Measurements from ENCODE around the gene SLC66A2.

SLC66A2 gene

DNA sequence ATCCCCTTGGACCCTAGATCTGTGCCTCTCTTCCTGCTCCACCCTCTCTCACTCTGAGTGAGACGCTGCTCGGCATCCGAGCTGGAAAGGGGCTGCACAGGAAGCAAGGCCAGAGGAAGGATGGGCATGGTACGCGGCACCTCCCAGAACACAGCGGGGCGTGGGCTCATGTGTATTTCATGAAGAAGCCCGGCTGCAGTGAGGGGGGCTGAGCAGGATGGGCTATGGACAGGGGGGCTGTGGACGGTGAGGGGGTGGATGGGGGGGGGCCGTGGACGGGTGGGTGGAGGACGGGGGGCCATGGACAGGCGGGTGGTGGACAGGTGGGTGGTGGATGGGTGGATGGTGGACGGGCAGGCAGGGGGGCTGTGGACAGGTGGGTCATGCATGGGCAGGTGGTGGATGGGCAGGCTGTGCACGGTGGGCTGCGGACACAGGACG, 28.5 kb downstream of the SLC66A2 start:
- no peak overlapping the region for H3K4me3 ChIP-seq (ENCODE audit: low read length)
- DNase-seq (ENCODE audit: low read depth) = no peak
- TF ChIP-seq, protein P1, sequence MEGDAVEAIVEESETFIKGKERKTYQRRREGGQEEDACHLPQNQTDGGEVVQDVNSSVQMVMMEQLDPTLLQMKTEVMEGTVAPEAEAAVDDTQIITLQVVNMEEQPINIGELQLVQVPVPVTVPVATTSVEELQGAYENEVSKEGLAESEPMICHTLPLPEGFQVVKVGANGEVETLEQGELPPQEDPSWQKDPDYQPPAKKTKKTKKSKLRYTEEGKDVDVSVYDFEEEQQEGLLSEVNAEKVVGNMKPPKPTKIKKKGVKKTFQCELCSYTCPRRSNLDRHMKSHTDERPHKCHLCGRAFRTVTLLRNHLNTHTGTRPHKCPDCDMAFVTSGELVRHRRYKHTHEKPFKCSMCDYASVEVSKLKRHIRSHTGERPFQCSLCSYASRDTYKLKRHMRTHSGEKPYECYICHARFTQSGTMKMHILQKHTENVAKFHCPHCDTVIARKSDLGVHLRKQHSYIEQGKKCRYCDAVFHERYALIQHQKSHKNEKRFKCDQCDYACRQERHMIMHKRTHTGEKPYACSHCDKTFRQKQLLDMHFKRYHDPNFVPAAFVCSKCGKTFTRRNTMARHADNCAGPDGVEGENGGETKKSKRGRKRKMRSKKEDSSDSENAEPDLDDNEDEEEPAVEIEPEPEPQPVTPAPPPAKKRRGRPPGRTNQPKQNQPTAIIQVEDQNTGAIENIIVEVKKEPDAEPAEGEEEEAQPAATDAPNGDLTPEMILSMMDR (conservative IDR thresholded peaks at IDR 0.05; ENCODE audit: low read length) = no peak

DNA sequence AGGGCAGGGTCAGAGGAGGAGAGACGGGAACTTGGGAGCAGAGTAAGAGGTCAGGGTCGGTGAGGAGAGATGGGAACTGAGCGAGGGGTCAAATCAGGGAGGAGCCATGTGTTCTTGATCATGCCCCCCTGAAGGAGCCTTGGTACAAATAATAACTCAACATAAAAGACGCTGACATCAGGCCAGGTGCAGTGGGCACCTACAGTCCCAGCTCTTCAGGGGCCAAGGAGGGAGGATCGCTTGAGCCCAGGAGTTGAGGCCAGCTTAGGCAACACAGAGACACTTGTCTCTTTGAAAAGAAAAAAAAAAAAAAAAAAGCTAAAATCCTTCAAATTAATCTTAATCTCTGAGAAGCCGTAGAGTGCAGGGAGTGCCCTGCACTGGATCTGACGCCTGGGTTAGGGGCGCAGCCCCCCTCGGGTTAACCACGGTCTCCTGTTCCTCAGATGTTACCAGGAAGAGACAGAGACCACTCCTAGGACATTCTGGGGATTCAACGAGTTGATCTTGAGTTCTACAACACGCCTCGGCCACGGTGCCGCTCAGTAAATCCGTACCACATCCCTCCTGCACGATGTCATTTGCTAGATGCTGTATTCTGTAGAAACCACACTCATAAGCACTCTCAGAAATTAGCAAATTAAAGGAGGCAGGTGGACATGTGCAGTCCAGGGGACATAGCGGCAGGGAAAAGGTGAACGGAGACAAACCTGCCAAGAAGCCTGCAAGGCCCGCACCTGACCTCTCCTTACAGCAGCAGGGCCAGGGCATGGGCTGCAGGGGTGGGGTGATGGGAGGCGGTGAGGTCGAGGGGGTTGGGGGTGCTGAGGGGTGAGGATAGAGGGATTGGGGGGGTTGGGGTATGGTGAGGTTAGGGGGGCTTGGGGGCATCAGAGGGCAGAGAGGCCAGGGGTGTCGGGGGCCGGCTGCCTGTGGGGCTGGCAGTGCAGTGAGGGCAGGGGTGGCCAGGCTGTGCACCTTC, 29.2 kb downstream of the SLC66A2 start:
- TF ChIP-seq, protein P1 (conservative IDR thresholded peaks at IDR 0.05; ENCODE audit: low read length) = no peak
- no peak for DNase-seq (ENCODE audit: low read depth)
- H3K4me3 ChIP-seq (ENCODE audit: low read length) = no peak overlapping the region

DNA sequence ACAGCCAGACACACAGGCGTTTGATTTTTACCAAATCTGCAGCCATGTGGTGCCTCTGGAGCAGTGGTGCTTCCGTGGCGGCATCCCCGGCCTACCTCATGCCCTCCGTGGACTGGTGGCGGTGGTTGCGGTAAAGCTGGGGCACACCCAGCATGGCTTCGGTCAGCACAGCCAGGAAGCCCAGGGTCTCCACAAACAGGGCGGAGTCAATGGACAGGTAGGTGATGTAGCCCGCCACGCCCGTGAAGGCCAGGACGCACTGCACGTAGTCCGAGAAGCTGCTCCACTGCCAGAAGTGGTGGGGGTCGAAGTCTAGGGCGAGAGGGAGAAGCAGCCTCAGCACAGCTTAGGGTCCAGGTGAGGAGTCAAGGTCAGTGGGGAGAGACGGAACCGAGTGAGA, 32.4 kb downstream of the SLC66A2 start:
- no peak overlapping the region for H3K4me3 ChIP-seq (ENCODE audit: low read length)
- no peak for DNase-seq (ENCODE audit: low read depth)
- TF ChIP-seq, protein P1 (conservative IDR thresholded peaks at IDR 0.05; ENCODE audit: low read length) = no peak

DNA sequence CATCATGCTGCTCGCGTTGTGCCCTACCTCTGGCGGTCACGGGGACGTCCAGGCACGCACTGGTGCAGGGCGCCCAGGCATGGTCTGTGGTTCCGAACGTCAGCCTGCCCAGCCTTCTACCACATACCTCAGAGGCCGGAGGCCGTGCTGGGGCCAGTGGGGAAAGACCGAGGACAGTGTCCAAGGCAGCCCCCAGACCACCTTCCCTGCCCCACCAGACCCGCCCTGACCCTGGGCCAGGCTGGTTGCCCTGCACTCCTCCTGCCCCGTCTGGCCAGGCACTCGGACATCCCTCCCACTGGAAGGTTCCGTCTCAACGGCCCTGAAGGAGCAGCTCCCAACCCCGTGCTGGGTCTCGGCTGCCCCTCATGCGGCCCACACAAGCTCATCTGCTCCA, 32.8 kb downstream of the SLC66A2 start:
- TF ChIP-seq, protein P1 (conservative IDR thresholded peaks at IDR 0.05; ENCODE audit: low read length) = no peak
- DNase-seq (ENCODE audit: low read depth) = no peak
- H3K4me3 ChIP-seq (ENCODE audit: low read length) = no peak overlapping the region

DNA sequence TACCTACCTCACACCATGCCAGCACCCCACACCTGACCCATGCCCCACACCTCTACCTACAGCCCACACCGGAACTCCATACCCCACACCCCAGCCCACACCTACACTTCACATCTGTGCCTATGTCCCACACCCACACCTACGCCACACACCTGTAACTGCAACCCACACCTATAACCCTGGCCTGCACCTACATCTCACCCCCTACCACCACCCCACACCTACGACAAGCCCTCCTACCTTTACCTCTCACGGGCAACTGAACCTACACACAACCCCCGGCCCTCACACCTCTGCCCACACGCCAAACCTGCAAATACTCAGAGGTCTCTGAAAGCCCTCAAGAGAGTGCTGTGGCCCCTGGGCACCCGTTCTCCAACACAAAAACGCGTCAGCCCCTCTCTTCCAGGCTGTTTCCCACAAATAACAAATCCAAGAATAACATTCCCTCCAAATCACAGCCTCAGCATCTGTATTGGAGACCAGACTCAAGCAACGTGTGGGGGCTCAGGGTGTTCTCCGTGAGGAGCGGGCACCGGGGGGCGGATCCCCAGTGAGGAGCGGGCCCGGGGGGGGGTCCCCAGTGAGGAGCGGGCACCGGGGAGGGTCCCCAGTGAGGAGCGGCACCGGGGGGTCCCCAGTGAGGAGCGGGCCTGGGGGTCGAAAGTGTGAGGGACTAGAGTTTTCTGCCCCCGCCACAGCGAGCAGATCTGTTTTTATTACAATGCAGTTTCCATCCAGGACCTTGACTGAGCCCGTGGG, 33.4 kb downstream of the SLC66A2 start:
- TF ChIP-seq, protein P1 (conservative IDR thresholded peaks at IDR 0.05; ENCODE audit: low read length) = no peak
- H3K4me3 ChIP-seq (ENCODE audit: low read length) = no peak overlapping the region
- DNase-seq (ENCODE audit: low read depth) = no peak

DNA sequence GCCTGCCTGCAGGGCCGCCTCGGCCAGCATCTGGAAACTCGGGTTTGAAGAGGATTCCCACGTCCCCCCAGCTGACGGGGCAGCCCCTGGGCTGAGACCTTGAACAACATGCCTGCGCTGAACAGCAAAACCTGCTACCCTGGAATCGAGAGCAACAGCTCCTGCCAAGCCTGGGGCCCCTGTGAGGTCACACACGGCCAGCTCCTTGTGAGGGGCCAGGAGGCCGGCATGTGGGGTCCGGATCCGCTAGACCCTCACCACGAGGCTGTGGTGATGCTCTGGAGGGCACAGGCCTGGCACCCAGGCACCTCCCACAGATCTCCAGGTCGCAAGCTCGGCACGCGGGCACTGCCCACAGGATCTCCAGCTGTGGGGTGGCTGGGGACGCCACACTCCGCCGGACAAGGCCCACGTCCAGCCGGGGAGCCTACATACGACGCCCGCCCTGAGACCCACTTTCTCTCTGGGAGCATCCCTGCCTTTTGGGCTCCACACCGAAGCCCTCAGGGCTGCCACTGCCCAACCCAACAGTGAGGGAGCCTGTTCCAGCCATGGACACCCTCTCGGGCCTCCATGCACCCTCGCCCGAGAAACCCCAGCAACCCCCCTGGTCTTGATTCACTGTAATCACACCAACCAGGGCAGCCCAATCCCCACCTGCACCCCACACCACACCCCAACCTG, 34.1 kb downstream of the SLC66A2 start:
- H3K4me3 ChIP-seq (ENCODE audit: low read length) = no peak overlapping the region
- TF ChIP-seq, protein P1 (conservative IDR thresholded peaks at IDR 0.05; ENCODE audit: low read length) = no peak
- DNase-seq (ENCODE audit: low read depth) = no peak

Measured in AG10803 (cell line).